ENCODE results near the gene DGKI. TPM values are rescaled to one million over a fixed set of nuclear protein-coding genes. Genes with fewer than 3 reads are reported as not detected.

DGKI gene
- total and polyA plus RNA-seq, 11 donors = 0.36 to 4.6 (median 1.0) TPM

- TF ChIP-seq POLR2A (IDR thresholded peaks at IDR 0.05) (no peak), CTCF (IDR thresholded peaks at IDR 0.05) (no peak)
- no peak for ATAC-seq
- intact Hi-C loops (cut with DNase I) = no loop called here
- H3K36me3 ChIP-seq = no peaks in the 10 kb centered on the region
- H3K4me1 ChIP-seq = no peaks in the 10 kb centered on the region
- H3K27me3 ChIP-seq = no peaks in the 10 kb centered on the region
- no peak overlapping the region for H3K27ac ChIP-seq
- H3K4me3 ChIP-seq = no peak overlapping the region
- 52 to 64% (median 53%) methylated on average over 6 of the region's 6 CpGs for WGBS, 4 donors
- no peak for DNase-seq
- H3K9me3 ChIP-seq = no peaks in the 10 kb centered on the region
Measured at GRCh38 chr7:137760111-137760510, 86.7 kb downstream of the DGKI start.

GRCh38 chr7:137757146-137757925, 89.4 kb downstream of the DGKI start:
- ATAC-seq = no peak
- H3K4me1 ChIP-seq = peaks cover 0 to 5% (median 0%) of the 10 kb centered on the region in 12 donors
- TF ChIP-seq CTCF (IDR thresholded peaks at IDR 0.05) (no peak), POLR2A (IDR thresholded peaks at IDR 0.05) (no peak)
- no peaks in the 10 kb centered on the region for H3K36me3 ChIP-seq
- no peak overlapping the region for H3K27ac ChIP-seq
- H3K9me3 ChIP-seq = no peaks in the 10 kb centered on the region
- DNase-seq = no peak
- H3K4me3 ChIP-seq = no peak overlapping the region
- intact Hi-C loops (cut with DNase I) = no loop called here
- 76 to 82% (median 78%) methylated on average over 10 of the region's 10 CpGs for WGBS, 4 donors
- no peaks in the 10 kb centered on the region for H3K27me3 ChIP-seq

GRCh38 chr7:137755846-137756651, 90.7 kb downstream of the DGKI start:
- Histone ChIP-seq H3K4me1 (peaks cover 0 to 5% (median 0%) of the 10 kb centered on the region in 12 donors), H3K27ac (no peak overlapping the region), H3K36me3 (no peaks in the 10 kb centered on the region), H3K27me3 (no peaks in the 10 kb centered on the region), H3K4me3 (no peak overlapping the region), H3K9me3 (no peaks in the 10 kb centered on the region)
- DNase-seq (no peak), ATAC-seq (no peak)
- WGBS, 4 donors = 62 to 71% (median 64%) methylated on average over 5 of the region's 5 CpGs
- TF ChIP-seq POLR2A (IDR thresholded peaks at IDR 0.05) (no peak), CTCF (IDR thresholded peaks at IDR 0.05) (no peak)
- intact Hi-C loops (cut with DNase I) = no loop called here

- intact Hi-C loops (cut with DNase I) = no loop called here
- Histone ChIP-seq H3K9me3 (no peaks in the 10 kb centered on the region), H3K4me3 (no peak overlapping the region), H3K27me3 (no peaks in the 10 kb centered on the region), H3K4me1 (peaks cover 0 to 5% (median 0%) of the 10 kb centered on the region in 12 donors), H3K27ac (no peak overlapping the region), H3K36me3 (no peaks in the 10 kb centered on the region)
- WGBS, 4 donors = 57 to 64% (median 62%) methylated on average over 4 of the region's 4 CpGs
- no peak for DNase-seq
- ATAC-seq = no peak
- TF ChIP-seq CTCF (IDR thresholded peaks at IDR 0.05) (no peak), POLR2A (IDR thresholded peaks at IDR 0.05) (no peak)
Measured at GRCh38 chr7:137755427-137755826, 91.3 kb downstream of the DGKI start.
